RWPE1 (cell line): ENCODE data around the gene XKR7.

Source experiments
- CTCF ChIA-PET: fragments of 350-600 bp; sonication (Branson Sonifier 250); formaldehyde crosslinking; extraction: SDS; loops from one replicate; lab custom pipeline; 2021; lab: Yijun Ruan, JAX
- POLR2A ChIA-PET: fragments of 400-600 bp; formaldehyde crosslinking; extraction: SDS; loops from one replicate; lab custom pipeline; 2020; ENCODE audit warnings: antibody characterized with exemption; ENCODE audit not compliant: low non-redundant PET; lab: Yijun Ruan, JAX
- DNase-seq: peaks from one replicate; pipeline ENCODE4 v3.0.0; 2012; ENCODE audit warnings: low spot score
- H3K27ac ChIP-seq: fragments of 450-650 bp; 2 replicates; pipeline ENCODE4 v1.5.1; 2017
- TF ChIP-seq, protein P1 (sequence below): fragments of 450-650 bp; conservative IDR thresholded peaks from 2 replicates; pipeline ENCODE4 v1.5.1; 2017; ENCODE audit warnings: low read depth, mild to moderate bottlenecking

XKR7 gene

GRCh38 chr20:31974296-31974695, 6.3 kb downstream of the XKR7 start:
- POLR2A ChIA-PET = no interaction called here
- CTCF ChIA-PET = no interaction called here
- no peak for DNase-seq
- TF ChIP-seq, protein P1, sequence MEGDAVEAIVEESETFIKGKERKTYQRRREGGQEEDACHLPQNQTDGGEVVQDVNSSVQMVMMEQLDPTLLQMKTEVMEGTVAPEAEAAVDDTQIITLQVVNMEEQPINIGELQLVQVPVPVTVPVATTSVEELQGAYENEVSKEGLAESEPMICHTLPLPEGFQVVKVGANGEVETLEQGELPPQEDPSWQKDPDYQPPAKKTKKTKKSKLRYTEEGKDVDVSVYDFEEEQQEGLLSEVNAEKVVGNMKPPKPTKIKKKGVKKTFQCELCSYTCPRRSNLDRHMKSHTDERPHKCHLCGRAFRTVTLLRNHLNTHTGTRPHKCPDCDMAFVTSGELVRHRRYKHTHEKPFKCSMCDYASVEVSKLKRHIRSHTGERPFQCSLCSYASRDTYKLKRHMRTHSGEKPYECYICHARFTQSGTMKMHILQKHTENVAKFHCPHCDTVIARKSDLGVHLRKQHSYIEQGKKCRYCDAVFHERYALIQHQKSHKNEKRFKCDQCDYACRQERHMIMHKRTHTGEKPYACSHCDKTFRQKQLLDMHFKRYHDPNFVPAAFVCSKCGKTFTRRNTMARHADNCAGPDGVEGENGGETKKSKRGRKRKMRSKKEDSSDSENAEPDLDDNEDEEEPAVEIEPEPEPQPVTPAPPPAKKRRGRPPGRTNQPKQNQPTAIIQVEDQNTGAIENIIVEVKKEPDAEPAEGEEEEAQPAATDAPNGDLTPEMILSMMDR = no peak
- no peak overlapping the region for H3K27ac ChIP-seq

DNA sequence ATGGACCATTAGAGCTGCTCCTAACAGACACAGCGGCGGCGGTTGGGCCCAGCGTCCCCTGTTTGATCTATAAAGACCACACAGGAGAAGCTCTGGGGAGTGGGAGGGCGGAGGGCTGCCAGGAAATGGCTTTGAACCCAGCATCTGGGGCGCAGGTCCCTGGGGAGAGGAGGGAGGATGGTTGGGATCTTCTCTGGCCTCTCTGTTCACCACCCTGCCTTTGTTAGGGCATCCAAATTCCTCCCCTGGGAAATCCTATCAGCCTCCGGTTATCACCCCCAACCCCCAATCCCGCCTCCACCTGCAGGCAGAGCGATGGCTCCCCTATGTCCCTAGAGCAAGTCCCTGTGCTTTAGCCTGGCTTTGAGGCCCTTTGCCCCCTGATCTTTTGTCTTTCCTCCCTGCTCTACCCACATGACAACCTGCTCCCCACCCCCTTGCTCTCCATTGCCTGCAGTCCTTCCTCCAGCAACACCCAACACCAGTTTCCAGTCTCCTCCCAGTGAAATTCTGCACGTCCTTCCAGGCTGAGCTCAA, 7.1 kb downstream of the XKR7 start:
- CTCF ChIA-PET = interaction anchor here (0.7 to 0.9 kb wide), 3 partner anchors 12 to 73 kb away, joined by 3 to 4 read pairs (median 3); no protein-coding TSS in a partner anchor

GRCh38 chr20:31975874-31976273, 7.9 kb downstream of the XKR7 start:
- ChIA-PET POLR2A (no interaction called here), CTCF (interaction anchor here (0.6 to 0.9 kb wide), 3 partner anchors 13 to 119 kb away, joined by 3 to 5 read pairs (median 4); no protein-coding TSS in a partner anchor)
- no peak overlapping the region for H3K27ac ChIP-seq
- DNase-seq = no peak
- TF ChIP-seq, protein P1 = no peak

More for the DNA sequence above, 7.1 kb downstream of the XKR7 start:
- DNase-seq = no peak
- TF ChIP-seq, protein P1 = no peak
- POLR2A ChIA-PET = no interaction called here
- H3K27ac ChIP-seq = no peak overlapping the region

- ChIA-PET CTCF (no interaction called here), POLR2A (interaction anchor here (0.7 kb wide), 1 partner anchor 166 kb away, joined by 3 read pairs; no protein-coding TSS in a partner anchor)
- H3K27ac ChIP-seq = no peak overlapping the region
- TF ChIP-seq, protein P1 = no peak
- no peak for DNase-seq
Observed at GRCh38 chr20:31977080-31977479, 9.1 kb downstream of the XKR7 start.

DNA sequence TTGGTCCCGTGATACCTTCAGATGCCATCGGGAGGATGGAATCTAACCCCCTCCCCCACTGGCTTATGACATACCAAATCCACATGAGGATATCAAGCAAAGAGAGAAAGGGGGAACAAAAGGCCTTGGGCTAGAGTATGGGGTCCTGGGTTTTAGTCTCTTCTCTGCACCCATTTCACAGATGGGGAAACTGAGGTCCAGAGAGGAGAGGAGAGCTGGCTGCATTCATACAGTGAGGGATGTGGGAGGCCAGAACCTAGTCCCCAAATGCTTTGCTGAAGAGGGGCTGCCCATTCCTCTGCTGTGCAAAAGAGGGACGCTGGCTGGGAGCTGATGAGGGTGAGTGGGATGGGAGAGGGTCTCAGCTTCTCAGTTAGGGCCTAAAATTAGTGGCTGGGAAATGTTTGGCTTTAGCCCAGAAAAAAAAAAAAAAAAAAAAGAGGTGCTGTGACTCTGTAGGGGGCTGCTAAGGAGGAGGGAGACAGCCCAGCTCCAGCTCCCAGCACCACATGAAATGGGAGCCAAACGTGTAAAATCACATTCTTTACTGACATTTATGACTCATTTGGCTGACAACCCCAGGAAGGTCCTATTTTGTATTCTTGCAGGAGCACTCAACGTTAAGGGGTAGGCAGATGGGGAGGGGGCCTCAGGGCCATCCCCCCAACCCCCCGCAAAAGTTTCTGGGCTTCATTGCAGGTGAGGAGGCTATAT, 11.9 kb downstream of the XKR7 start:
- CTCF ChIA-PET = interaction anchor here (0.6 to 1.4 kb wide), 6 partner anchors 38 to 157 kb away, joined by 4 to 10 read pairs (median 6); no protein-coding TSS in a partner anchor
- TF ChIP-seq, protein P1 = no peak
- POLR2A ChIA-PET = no interaction called here
- no peak overlapping the region for H3K27ac ChIP-seq
- no peak for DNase-seq

- POLR2A ChIA-PET = no interaction called here
- TF ChIP-seq, protein P1 = no peak
- DNase-seq = no peak
- CTCF ChIA-PET = interaction anchor here (0.7 to 1.2 kb wide), 3 partner anchors 125 to 164 kb away, joined by 3 to 5 read pairs (median 3); no protein-coding TSS in a partner anchor
- H3K27ac ChIP-seq = no peak overlapping the region
Observed at GRCh38 chr20:31981784-31982183, 13.8 kb downstream of the XKR7 start.
